Ovary (tissue), 9 donors: ENCODE results near the gene MPPED1. TPM values are rescaled to one million over a fixed set of nuclear protein-coding genes. Genes with fewer than 3 reads are reported as not detected.

Experiments used
- DNase-seq, 5 donors: peaks; one replicate each; pipeline ENCODE4 v3.0.0-alpha.2; 2019 to 2020
- H3K27ac ChIP-seq, 2 donors: fragments of 200-600 bp; one replicate each; pipeline versions ENCODE4 v1.5.1 to v1.8.0; 2019 to 2022
- H3K27me3 ChIP-seq: fragments of 200-600 bp; one replicate; pipeline ENCODE4 v1.8.0; 2022
- H3K36me3 ChIP-seq: fragments of 200-600 bp; sonication (generic); one replicate; pipeline ENCODE4 v1.5.1; 2019
- H3K4me1 ChIP-seq: one replicate; pipeline ENCODE4 v1.8.1; 2013; ENCODE audit warnings: mild to moderate bottlenecking, moderate library complexity; ENCODE audit not compliant: insufficient read depth
- H3K4me3 ChIP-seq: fragments of 200-600 bp; sonication (generic); one replicate; pipeline ENCODE4 v1.5.1; 2017
- H3K9me3 ChIP-seq, 2 donors: fragments of 200-600 bp in 1 of 2; sonication (generic) in 1 of 2; one replicate each; pipeline versions ENCODE4 v1.5.1 to v1.8.1; 2013 to 2019; ENCODE audit warnings: mild to moderate bottlenecking in 1 of 2, moderate library complexity in 1 of 2
- EP300 ChIP-seq: sonication (generic); formaldehyde crosslinking; IDR thresholded peaks from one replicate; pipeline ENCODE4 v1.6.1; 2017; ENCODE audit warnings: antibody characterized with exemption
- POLR2A ChIP-seq: fragments of 450-650 bp; IDR thresholded peaks from one replicate; pipeline ENCODE4 v1.6.1; 2017; ENCODE audit warnings: antibody characterized with exemption, mild to moderate bottlenecking, moderate library complexity
- WGBS, 3 donors: extraction: QIAGEN DNeasy Blood & Tissue Kit in 1 of 3; methylation state at CpG; one replicate each; pipeline versions ENCODE4 v1.1.5 to v1.1.7; 2013 to 2017; 5-methylcytosine and 5-hydroxymethylcytosine counted together
- intact Hi-C, 4 donors: fragments of 100-400 bp; cut with DNase I; formaldehyde crosslinking; loops; one replicate each; pipeline versions ENCODE4 v1.11.0 to v1.15.1; 2022 to 2023
- polyA plus RNA-seq, 2 donors: library from polyadenylated mRNA; stranded (reverse); fragments of 200-250 nt in 1 of 2; fragments of 350-450 nt in 1 of 2; fragmentation: Illumina TruSeq in 1 of 2; extraction: RNeasy Lipid Tissue Mini Kit (QIAGEN cat#74804) in 1 of 2; gene quantifications; one replicate each; pipeline ENCODE4 v1.2.3, GENCODE V29; 2013 to 2014
- total RNA-seq, 7 donors: library from RNA; depleted of rRNA in 2 of 7; stranded (reverse); fragments of >200 nt in 2 of 7; fragmentation: NEBNext Ultra II Directional in 3 of 7; extraction: Animal tissue kit (Norgen Biotek cat#: 25700) in 3 of 7; gene quantifications; one replicate each; pipeline versions ENCODE4 v1.1.0 to v1.2.4, GENCODE V29; 2016 to 2023
- TF ChIP-seq, protein P1 (sequence below), 3 donors: fragments of 450-650 bp in 2 of 3; fragments of 200-600 bp in 1 of 3; IDR thresholded peaks; one replicate each; pipeline versions ENCODE4 v1.5.1 to v1.8.0; 2016 to 2022; ENCODE audit warnings: antibody characterized with exemption in 3 of 3, mild to moderate bottlenecking in 1 of 3
- donor health status: DM: no; HTN: no; CAD: no; lungs with moderate emphysema.
- donor health status: DM: no; HTN: no; CAD: no.
- donor health status: Bipolar disorder and iron deficiency.
- donor health status: DM: yes; HTN: yes; CAD: no.
- donor health status: DM: no; HTN: no; CAD: no.
- donor health status: DM: yes; HTN: yes; CAD: no.

MPPED1 gene
- total and polyA plus RNA-seq, 9 donors, result 0.45 to 4.1 (median 2.1) TPM

DNA sequence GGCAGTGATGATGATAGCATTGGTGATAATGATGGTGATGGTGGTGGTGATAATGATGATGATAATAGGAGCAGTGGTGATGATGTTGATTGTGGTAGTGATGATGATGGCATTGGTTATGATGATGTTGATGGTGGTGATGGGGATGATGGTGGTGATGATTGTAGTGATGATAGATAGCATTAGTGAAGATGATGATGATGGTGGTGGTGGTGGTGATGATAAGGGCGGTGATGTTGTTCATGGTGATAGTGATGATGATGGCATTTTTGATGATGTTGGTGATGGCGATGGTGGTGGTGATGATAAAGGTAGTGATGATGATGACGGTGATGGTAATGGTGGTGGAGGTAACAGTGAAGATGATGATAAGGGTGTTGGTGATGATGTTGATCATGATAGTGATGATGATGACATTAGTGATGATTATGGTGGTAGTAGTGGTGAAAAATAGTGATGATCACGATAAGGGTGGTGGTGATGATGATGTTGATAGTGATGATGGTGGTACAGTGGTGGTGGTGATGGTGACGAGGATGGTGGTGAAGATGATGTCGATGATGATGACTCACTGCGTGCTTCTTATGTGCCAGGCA lies 93.0 kb downstream of the MPPED1 start:
- 96 to 98% (median 97%) methylated on average over 7 of the region's 7 CpGs for WGBS, 3 donors
- TF ChIP-seq EP300 (no peak), POLR2A (no peak)
- TF ChIP-seq, protein P1, sequence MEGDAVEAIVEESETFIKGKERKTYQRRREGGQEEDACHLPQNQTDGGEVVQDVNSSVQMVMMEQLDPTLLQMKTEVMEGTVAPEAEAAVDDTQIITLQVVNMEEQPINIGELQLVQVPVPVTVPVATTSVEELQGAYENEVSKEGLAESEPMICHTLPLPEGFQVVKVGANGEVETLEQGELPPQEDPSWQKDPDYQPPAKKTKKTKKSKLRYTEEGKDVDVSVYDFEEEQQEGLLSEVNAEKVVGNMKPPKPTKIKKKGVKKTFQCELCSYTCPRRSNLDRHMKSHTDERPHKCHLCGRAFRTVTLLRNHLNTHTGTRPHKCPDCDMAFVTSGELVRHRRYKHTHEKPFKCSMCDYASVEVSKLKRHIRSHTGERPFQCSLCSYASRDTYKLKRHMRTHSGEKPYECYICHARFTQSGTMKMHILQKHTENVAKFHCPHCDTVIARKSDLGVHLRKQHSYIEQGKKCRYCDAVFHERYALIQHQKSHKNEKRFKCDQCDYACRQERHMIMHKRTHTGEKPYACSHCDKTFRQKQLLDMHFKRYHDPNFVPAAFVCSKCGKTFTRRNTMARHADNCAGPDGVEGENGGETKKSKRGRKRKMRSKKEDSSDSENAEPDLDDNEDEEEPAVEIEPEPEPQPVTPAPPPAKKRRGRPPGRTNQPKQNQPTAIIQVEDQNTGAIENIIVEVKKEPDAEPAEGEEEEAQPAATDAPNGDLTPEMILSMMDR (IDR thresholded peaks at IDR 0.05), result no peak

DNA sequence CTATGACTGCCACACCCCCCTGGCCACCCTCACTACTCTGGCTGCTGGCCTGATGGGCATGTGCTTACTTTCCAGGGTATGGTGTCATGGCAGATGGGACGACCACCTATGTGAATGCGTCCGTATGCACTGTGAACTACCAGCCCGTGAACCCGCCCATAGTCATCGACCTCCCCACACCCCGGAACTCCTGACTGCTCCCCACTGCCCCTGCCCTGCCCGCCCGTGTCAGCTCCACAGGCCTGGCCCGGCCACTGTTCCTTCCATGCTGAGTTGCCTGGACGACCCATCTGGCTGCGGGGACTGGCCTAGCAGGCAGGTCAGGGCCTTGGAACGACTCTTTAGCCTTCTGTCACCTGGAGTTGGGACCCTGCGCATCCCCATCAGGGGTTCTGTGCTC lies 93.6 kb downstream of the MPPED1 start:
- intact Hi-C loops, result no loop called here
- H3K9me3 ChIP-seq, result no peaks in the 10 kb centered on the region
- WGBS, 3 donors, result 93 to 96% (median 95%) methylated on average over 14 of the region's 14 CpGs
- H3K27me3 ChIP-seq, result no peaks in the 10 kb centered on the region
- no peaks in the 10 kb centered on the region for H3K36me3 ChIP-seq
- TF ChIP-seq EP300, result no peak
- TF ChIP-seq, protein P1 (IDR thresholded peaks at IDR 0.05), result no peak
- TF ChIP-seq POLR2A, result no peak
- no peak for DNase-seq
- no peaks in the 10 kb centered on the region for H3K4me1 ChIP-seq
- H3K27ac ChIP-seq, result no peak overlapping the region
- no peak overlapping the region for H3K4me3 ChIP-seq

More for the DNA sequence above, 93.0 kb downstream of the MPPED1 start:
- no peaks in the 10 kb centered on the region for H3K27me3 ChIP-seq
- intact Hi-C loops, result no loop called here
- no peaks in the 10 kb centered on the region for H3K9me3 ChIP-seq
- no peak overlapping the region for H3K4me3 ChIP-seq
- H3K4me1 ChIP-seq, result no peaks in the 10 kb centered on the region
- no peaks in the 10 kb centered on the region for H3K36me3 ChIP-seq
- H3K27ac ChIP-seq, result no peak overlapping the region
- no peak for DNase-seq

- Histone ChIP-seq H3K4me3 (no peak overlapping the region), H3K9me3 (no peaks in the 10 kb centered on the region), H3K4me1 (no peaks in the 10 kb centered on the region), H3K27ac (no peak overlapping the region), H3K36me3 (no peaks in the 10 kb centered on the region), H3K27me3 (no peaks in the 10 kb centered on the region)
- TF ChIP-seq POLR2A (no peak), EP300 (no peak)
- TF ChIP-seq, protein P1 (IDR thresholded peaks at IDR 0.05), result no peak
- intact Hi-C loops, result no loop called here
- WGBS, 3 donors, result 65 to 76% (median 70%) methylated on average over 8 of the region's 8 CpGs
- DNase-seq, result no peak
Observed at GRCh38 chr22:43505896-43506295, 94.1 kb downstream of the MPPED1 start.

DNA sequence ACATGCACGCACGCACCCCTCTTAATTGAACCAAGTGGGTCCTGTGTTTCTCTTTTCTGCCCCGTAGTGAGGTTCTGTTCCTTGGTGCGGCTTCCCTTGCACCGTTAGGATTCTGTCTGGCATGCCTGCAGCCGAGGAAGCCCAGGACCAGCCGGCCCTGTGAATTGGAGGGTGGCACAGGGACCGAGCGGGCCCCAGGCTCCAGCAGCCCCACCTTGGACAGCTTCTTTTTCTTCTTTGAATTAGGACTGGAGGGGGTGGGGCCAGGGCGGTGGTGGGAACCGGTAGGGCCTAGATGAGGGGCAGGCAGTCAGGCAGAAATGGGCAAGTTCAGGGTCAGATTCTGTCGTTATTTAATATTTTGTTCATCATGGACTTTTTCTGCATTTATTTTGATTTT lies 94.7 kb downstream of the MPPED1 start:
- H3K4me3 ChIP-seq, result no peak overlapping the region
- no peaks in the 10 kb centered on the region for H3K9me3 ChIP-seq
- H3K36me3 ChIP-seq, result no peaks in the 10 kb centered on the region
- H3K4me1 ChIP-seq, result no peaks in the 10 kb centered on the region
- TF ChIP-seq POLR2A (no peak), EP300 (no peak)
- TF ChIP-seq, protein P1 (IDR thresholded peaks at IDR 0.05), result no peak
- 78 to 83% (median 80%) methylated on average over 12 of the region's 12 CpGs for WGBS, 3 donors
- no peaks in the 10 kb centered on the region for H3K27me3 ChIP-seq
- no peak for DNase-seq
- intact Hi-C loops, result no loop called here
- H3K27ac ChIP-seq, result no peak overlapping the region
